ENCODE data around the gene MED27. TPM values are rescaled to one million over a fixed set of nuclear protein-coding genes. Genes with fewer than 3 reads are reported as not detected.

Gene MED27
- total and polyA plus RNA-seq, 9 of the 15 experiments (the other 6 are each of a cell fraction or from before 2014, with no cell fraction given): 24.4 to 91.0 (median 36.1) TPM

DNA sequence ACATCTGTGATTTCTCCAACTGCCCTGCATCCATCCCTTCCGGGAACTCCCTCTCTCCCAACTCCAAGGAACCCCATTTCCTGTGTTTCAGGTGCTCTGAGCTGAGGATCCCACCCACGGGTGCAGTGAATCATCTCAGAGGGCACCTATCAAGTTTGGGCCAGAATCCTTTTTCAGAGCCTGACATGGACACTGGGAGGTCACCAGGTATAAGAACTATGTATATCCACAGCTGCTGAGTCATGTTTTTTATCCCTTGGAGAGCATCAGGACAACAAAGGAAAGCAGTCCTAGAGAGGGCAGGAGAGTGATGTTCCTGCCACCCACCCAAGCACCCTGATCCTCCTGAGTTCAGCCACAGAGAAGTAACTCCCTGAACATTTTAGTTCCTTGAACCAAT is 3.8 kb downstream of the MED27 start:
- WGBS (ENCODE audit: insufficient coverage, low coverage, missing lambda C conversion rate): 55% methylated on average over 2 of the region's 2 CpGs
- Histone ChIP-seq H3K27ac (ENCODE audit: extremely low read depth, low read depth, low read length) (no peak overlapping the region; the same call in 2 of the 3 replicates), H3K4me1 (replicated peaks in 1 of 2; ENCODE audit: control insufficient read depth in 2 of 2, insufficient read depth in 2 of 2, low read length in 2 of 2) (peaks cover 0 to 10% of the 10 kb centered on the region in 2 experiments; a peak in 3 of 5 replicates), H3K36me3 (ENCODE audit: control insufficient read depth, insufficient read depth, low read length) (peaks cover 69% of the 10 kb centered on the region), H3K4me2 (ENCODE audit: insufficient read depth, low read length) (no peak overlapping the region), H3K9me3 (replicated peaks; ENCODE audit: control insufficient read depth, insufficient read depth, low read depth, low read length) (no peaks in the 10 kb centered on the region), H3K27me3 (ENCODE audit: control insufficient read depth in 2 of 2, insufficient read depth in 2 of 2, low read length in 2 of 2) (no peaks in the 10 kb centered on the region), H2AFZ (ENCODE audit: low read depth, low read length) (no peak overlapping the region), H3K9me1 (ENCODE audit: control insufficient read depth, insufficient read depth, low read length) (no peaks in the 10 kb centered on the region), H3K9ac (ENCODE audit: insufficient read depth in 1 of 2, low read depth in 2 of 2, low read length in 2 of 2) (no peak overlapping the region), H3K4me3 (no peak overlapping the region), H3K79me2 (ENCODE audit: control insufficient read depth, insufficient read depth, low read length) (peaks cover 74% of the 10 kb centered on the region), H4K20me1 (replicated peaks; ENCODE audit: control insufficient read depth, insufficient read depth, low read length) (peaks cover 8% of the 10 kb centered on the region)
- ChIA-PET CTCF (ENCODE audit: low intra/inter-chr PET ratio) (no interaction called here), POLR2A (interaction anchor here (0.7 kb wide), 1 partner anchor 35 kb away, joined by 3 read pairs; no protein-coding TSS in a partner anchor)
- FAIRE-seq: no peak
- intact Hi-C loops (cut with micrococcal nuclease) (no loop called here), in situ Hi-C loops (cut with MboI) (no loop called here)
- no TSS peak for BruUV-seq (replicated peaks)
- ATAC-seq: no peak
- peak; percentile 64; the same call in 1 of the 2 replicates for TF ChIP-seq ZNF316 (IDR thresholded peaks at IDR 0.05)
- no peak for TF ChIP-seq ZSCAN29 (IDR thresholded peaks at IDR 0.05)
- no peak for TF ChIP-seq MCM2 (IDR thresholded peaks at IDR 0.05; ENCODE audit: low read depth)
- TF ChIP-seq SIX5 (IDR thresholded peaks at IDR 0.05; ENCODE audit: borderline replicate concordance in 1 of 2, insufficient read depth in 1 of 2, low read depth in 1 of 2, low read length in 2 of 2): no peak
- TF ChIP-seq C11orf30 (IDR thresholded peaks at IDR 0.05; ENCODE audit: low read depth): peak; percentile 72
- TF ChIP-seq ZNF253 (CRISPR knock-in tag; conservative IDR thresholded peaks at IDR 0.05): no peak
- TF ChIP-seq, protein P1, sequence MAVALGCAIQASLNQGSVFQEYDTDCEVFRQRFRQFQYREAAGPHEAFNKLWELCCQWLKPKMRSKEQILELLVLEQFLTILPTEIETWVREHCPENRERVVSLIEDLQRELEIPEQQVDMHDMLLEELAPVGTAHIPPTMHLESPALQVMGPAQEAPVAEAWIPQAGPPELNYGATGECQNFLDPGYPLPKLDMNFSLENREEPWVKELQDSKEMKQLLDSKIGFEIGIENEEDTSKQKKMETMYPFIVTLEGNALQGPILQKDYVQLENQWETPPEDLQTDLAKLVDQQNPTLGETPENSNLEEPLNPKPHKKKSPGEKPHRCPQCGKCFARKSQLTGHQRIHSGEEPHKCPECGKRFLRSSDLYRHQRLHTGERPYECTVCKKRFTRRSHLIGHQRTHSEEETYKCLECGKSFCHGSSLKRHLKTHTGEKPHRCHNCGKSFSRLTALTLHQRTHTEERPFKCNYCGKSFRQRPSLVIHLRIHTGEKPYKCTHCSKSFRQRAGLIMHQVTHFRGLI (CRISPR knock-in tag; IDR thresholded peaks at IDR 0.05): no peak
- TF ChIP-seq ZNF232 (CRISPR knock-in tag; IDR thresholded peaks at IDR 0.05): no peak
- TF ChIP-seq MED1 (CRISPR knock-in tag; IDR thresholded peaks at IDR 0.05; ENCODE audit: borderline replicate concordance): no peak
- TF ChIP-seq BRF1 (IDR thresholded peaks at IDR 0.05; ENCODE audit: borderline replicate concordance, extremely low read depth, insufficient read length): no peak
- TF ChIP-seq NFE2 (IDR thresholded peaks at IDR 0.05; ENCODE audit: low read depth): peak; percentile 17; the same call in 1 of the 2 replicates
- TF ChIP-seq MAFF (IDR thresholded peaks at IDR 0.05; ENCODE audit: low read length): 0 out of 2 replicates have a peak, but pooled peaks have one; percentile 18
- no peak for TF ChIP-seq ZBED1 (IDR thresholded peaks at IDR 0.05)
- TF ChIP-seq NFXL1 (CRISPR knock-in tag; IDR thresholded peaks at IDR 0.05): no peak
- no peak for TF ChIP-seq SMAD2 (IDR thresholded peaks at IDR 0.05; ENCODE audit: low read depth, low read length)
- TF ChIP-seq MAFK (IDR thresholded peaks at IDR 0.05; ENCODE audit: low read length): peak; percentile 26
- TF ChIP-seq CHD1 (IDR thresholded peaks at IDR 0.05; ENCODE audit: low read length): no peak
- no peak for TF ChIP-seq PTBP1 (IDR thresholded peaks at IDR 0.05; ENCODE audit: low read depth, low read length)
- no peak for TF ChIP-seq MEIS2 (IDR thresholded peaks at IDR 0.05; ENCODE audit: partially characterized antibody)
- no peak for DNase-seq (ENCODE audit: extremely low read depth in 1 of 4, low spot score in 3 of 4)

Measured in K562 (cell line).